KBM-7 (cell line): ENCODE data around the gene TMBIM1.
"Not testable (repeated sequence)": the region's sequence is repeated elsewhere in the genome, so short reads cannot be mapped to it uniquely, and the experiment has no call there.

Source experiments
- DNase-seq: peaks from one replicate; pipeline ENCODE4 v3.0.0-alpha.2; 2015
- in situ Hi-C: fragments of 300-500 bp; cut with MboI; formaldehyde crosslinking; loops from 2 replicates; pipeline ENCODE4 v1.14.3; 2020; ENCODE audit warnings: low sequenced_read_pairs, low pct_unique_long_range_greater_than_20kb, mixed read lengths

Gene TMBIM1

DNA sequence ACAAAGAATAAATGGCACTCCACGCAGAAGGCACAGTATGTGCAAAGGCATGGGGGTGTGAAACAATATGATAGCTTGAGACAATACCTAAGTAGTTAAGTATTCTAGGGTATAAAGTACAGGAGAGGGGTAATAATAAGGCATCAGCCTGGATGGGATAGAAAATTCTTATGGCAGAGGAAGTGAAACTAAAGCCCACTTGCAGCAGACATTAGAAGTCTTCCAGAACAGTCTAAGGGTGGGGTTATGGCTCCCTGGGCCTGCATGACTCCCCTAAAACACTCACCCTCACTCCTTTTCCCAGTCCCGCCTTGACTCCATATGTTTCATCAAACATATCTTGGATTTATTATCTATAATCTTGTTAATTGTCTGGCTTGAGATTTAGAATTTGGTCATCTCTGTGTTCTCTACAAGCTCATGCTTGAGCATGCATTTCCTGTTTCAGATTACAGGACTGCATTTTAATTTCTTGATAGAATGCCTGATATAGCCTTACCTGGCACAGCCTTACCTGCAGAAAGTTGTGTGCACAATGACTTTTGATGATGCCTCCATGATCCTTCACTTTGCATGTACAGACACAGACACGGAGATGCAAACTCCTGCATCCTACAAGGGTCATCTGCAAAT is 28.5 kb upstream of the TMBIM1 start:
- in situ Hi-C loops = no loop called here

DNA sequence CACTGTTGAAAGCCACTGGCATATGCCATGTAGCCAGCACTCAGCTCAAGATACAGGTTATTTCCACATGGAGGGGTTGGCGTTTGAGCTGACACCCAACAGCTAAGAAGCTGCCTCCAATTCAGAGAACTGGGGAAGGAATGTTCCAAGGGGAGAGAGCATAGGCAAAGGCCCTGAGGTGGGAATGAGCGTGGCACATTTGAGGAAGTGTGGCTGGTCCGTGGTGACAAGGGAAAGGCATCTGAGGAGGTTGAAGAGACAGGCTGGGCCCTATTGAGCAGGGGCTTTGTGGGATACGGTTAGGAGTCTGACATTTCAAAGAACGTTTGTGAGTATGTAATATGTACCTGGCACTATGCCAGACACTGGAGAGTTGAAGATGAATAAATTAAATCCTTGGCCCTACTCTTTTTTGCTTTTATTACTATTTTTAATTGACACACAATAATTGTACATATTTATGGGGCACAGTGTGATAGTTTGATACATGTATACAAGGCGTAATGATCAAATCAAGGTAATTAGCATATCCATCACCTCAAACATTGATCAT is 27.6 kb upstream of the TMBIM1 start:
- peak; percentile 24 for DNase-seq
- in situ Hi-C loops = no loop called here

More for the DNA sequence above, 28.5 kb upstream of the TMBIM1 start:
- DNase-seq = no peak

DNA sequence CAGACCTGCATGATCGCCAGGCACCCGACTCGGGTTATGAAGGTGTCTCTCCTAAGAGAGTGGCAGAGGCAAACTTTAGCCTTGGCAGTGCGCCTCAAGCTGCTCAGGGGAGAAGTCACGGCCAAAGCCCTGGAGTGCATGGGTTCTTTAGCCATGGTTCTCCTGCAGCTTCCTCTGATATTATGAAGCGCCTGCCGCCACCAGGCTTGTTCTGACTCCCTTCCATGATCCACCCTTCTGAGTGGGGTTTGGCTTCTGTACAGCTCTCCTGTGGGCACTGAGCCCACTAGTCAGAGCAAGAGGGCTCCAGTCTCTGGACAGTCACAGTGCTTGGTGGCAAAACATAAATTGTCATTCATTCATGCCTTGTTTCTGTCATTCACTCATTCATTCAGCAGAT is 25.9 kb upstream of the TMBIM1 start:
- DNase-seq = no peak
- in situ Hi-C loops = no loop called here

GRCh38 chr2:218317835-218318234 is 25.5 kb upstream of the TMBIM1 start:
- in situ Hi-C loops = no loop called here
- no peak for DNase-seq

GRCh38 chr2:218317303-218317630 is 25.0 kb upstream of the TMBIM1 start:
- in situ Hi-C loops = no loop called here
- no peak for DNase-seq

GRCh38 chr2:218315397-218315796 is 23.1 kb upstream of the TMBIM1 start:
- DNase-seq = no peak
- in situ Hi-C loops = no loop called here

DNA sequence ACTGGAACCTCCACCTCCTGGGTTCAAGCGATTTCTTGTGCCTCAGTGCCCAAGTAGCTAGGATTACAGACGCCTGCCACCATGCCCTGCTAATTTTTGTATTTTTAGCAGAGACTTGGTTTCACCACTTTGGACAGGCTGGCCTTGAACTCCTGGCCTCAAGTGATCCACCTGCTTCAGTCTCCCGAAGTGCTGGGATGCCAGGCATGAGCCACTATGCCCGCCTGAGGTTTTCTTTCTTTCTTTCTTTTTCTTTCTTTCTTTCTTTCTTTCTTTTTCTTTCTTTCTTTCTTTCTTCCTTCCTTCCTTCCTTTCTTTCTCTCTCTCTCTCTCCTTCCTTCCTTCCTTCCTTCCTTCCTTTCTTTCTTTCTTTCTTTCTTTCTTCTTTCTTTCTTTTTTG is 22.5 kb upstream of the TMBIM1 start:
- DNase-seq, in situ Hi-C loops: not testable (repeated sequence)

DNA sequence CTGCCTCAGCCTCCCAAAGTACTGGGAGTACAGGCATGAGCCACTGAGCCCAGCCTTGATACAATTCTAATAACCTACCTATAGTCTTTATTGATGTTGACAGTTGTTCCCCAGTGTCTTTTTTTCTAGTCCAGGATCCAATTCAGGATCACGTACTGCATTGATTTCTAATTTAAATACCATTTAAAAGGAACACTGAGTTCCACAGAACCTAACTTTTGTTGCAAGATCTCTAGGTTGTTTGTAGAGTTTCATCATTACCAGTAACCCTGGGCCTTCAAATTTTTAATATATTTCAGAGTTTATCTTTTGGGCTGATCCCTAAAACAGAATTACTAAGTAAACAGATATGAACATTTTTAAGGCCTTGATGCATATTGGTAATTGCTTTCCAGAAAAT is 21.1 kb upstream of the TMBIM1 start:
- no peak for DNase-seq
- in situ Hi-C loops = no loop called here

DNA sequence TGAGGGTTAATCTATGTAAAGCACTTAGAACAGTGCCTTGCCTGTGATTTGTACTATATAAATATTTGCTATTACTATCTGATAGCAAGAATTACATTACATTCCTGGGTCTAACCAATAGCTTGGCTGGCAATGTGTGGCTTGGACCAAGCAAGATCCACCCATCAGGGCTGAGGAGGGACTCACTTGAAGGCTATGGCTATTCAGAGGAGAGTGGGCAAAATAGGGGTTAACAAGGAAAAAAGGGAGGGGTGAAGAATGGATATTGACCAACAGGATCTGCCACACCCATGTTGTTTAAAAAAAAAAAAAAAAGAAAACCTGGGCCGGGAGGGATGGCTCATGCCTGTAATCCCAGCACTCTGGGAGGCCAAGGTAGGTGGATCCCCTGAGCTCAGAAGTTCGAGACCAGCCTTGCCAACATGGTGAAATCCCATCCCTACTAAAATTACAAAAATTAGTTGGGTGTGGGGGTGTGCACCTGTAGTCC is 20.0 kb upstream of the TMBIM1 start:
- DNase-seq = no peak
- in situ Hi-C loops = no loop called here

GRCh38 chr2:218311541-218312266 is 19.4 kb upstream of the TMBIM1 start:
- in situ Hi-C loops, DNase-seq: not testable (repeated sequence)

DNA sequence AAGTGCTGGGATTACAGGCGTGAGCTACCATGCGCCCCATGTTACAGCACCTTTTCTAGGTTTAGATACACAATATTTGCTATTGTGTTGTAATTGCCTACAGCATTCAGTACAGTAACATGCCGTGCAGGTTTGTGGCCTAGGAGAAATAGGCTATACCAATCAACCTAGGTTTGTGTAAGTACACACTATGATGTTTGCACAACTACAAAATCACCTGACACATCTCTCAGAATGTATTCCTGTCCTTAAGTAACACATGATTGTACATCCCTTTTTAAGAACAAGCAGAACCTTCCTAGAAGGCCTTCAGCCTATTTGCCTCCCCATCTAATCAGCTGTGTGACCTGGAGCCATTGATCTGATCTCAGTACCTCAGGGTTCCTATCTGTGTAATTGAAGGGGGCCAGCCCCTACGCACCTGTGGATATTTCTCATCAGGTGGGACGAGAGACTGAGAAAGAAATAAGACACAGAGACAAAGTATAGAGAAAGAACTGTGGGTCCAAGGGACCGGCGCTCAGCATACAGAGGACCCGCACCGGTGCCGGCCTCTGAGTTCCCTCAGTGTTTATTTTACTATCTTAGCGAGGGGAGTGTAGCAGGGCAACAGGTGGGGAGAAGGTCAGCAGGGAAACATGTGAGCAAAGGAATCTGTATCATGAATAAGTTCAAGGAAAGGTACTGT is 18.7 kb upstream of the TMBIM1 start:
- DNase-seq = no peak
- in situ Hi-C loops = no loop called here

GRCh38 chr2:218307415-218308090 is 15.2 kb upstream of the TMBIM1 start:
- DNase-seq = no peak
- in situ Hi-C loops = no loop called here

- in situ Hi-C loops = no loop called here
- DNase-seq = no peak
Observed at GRCh38 chr2:218306184-218306920, 14.0 kb upstream of the TMBIM1 start.

DNA sequence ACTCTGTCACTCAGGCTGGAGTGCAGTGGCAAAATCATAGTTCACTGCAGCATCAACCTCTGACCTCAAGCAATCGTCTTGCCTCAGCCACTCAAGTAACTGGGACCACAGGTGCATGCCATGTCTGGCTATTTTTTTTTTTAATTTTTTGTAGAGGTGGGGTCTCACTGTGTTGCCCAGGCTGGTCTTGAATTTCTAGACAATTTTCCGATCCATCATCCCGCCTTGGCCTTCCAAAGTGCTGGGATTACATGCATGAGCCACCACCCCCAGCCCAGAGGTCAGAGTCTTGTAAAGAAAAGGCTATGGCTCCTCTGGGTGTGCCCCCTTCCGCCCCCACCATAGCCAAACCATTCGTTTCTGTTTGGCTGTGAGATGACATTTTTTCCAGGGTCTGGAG is 13.1 kb upstream of the TMBIM1 start:
- in situ Hi-C loops = no loop called here
- DNase-seq = no peak

DNA sequence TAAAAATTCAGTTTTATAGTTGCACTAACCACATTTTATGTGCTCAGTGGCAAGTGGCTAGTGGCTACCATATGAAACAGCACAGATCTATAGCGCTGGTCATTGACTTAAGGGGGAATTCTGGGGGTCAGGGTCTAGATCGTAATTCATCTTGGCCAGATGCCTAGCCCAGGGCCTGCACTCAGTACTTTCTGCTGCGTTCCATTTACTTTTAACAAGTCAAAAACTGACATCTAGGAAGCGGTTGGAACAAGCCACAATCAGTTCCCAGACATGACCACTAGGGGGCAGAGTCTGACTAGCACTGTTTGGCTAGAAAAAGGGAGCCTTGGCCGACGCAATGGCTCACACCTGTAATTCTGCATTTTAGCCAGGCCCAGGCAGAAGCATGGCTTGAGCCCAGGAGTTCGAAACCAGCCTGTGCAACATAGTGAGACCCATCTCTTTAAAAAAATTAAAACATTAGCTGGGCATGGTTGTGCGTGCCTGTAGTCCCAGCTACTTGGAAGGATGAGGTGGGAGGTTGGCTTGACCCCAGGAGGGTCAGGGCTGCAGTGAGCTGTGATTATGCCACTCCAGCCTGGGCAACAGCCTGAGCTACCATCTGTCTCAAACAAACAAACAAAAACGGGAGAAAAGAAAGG is 9.0 kb upstream of the TMBIM1 start:
- in situ Hi-C loops = no loop called here

GRCh38 chr2:218300141-218300540 is 7.8 kb upstream of the TMBIM1 start:
- in situ Hi-C loops = no loop called here
- DNase-seq = no peak

More for the DNA sequence above, 9.0 kb upstream of the TMBIM1 start:
- peak; percentile 95 for DNase-seq

GRCh38 chr2:218298314-218298875 is 6.1 kb upstream of the TMBIM1 start:
- in situ Hi-C loops = loop anchor here (10.0 kb wide), 1 partner anchor 96 kb away; the partner anchor contains the start of gene CTDSP1
- DNase-seq = no peak

DNA sequence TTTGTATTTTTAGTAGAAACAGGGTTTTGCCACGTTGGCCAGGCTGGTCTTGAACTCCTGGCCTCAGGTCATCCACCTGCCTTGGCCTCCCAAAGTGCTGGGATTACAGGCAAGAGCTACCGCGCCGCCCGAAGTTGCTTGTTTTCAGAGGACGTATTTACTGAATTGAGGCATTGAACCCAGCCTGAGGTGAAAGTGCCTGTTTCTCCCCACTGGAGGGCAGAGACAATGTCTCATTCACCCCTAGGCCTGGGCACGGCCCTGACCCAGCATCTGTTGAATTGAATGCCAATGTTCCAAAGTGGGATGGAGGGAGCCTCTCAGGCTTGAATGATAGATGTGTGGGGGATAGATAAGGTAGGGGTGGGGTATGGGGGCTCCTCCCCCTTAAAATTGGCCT is 4.5 kb upstream of the TMBIM1 start:
- in situ Hi-C loops = loop anchor here (10.0 kb wide), 1 partner anchor 98 kb away; the partner anchor contains the start of gene CTDSP1
- no peak for DNase-seq
